GM19455 (cell line): Measurements from ENCODE around the gene HOXA2.

Source experiments
- ATAC-seq: cut with Tn5 transposase; IDR thresholded peaks from one replicate; pipeline ENCODE4 v1.9.1; 2021; ENCODE audit not compliant: unreplicated experiment

The HOXA2 gene

DNA sequence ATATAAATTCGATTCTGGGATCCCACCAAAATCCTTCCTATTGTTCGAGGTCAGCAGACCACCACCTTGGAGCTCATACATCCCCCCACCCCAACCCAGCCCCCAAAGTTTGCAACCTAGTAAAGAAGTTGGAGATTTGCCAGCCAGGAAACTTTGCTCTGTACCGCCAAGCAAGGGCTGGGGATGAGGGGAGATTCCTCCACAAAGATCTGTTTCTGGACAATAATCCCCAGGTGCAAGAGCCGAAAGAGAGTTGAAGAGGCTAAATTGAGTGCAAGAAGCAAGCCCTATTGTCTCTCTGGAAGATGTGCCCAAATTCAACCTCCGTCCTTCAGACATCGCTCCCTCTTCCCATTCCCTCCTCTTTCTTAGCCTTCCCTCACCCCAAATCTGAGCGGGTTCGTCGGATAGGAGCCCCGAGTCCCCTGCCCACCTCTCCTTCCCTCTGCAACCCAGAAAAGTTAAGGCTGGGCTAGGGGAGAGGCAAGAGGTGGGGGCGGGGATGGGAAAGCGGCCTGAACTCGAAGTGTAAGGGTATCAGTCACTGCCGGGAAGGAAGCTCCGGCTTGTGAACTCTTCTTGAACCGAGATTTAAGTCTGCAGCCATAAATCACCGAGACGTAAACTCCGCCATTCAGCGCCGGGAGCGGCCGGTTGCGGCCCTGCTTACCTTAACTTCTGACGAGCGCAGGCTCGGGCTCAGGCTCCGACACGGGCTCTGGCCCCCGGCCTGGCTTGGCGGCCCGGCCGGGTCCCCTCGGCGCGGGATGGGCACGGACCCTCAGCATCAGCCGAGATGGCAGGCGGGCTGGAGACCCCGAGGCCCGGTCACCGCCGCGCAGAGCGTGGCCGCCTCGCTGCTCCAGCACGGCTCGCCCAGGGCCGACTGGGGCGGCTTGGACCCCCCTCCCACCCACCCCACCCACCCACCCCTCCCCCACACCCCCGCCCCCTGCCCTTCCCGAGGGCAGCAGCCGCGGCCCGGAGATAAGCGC is 10.8 kb upstream of the HOXA2 start:
- no peak for ATAC-seq

GRCh38 chr7:27112361-27112760 is 9.9 kb upstream of the HOXA2 start:
- ATAC-seq, result no peak

- no peak for ATAC-seq
Observed at GRCh38 chr7:27111751-27112277, 9.3 kb upstream of the HOXA2 start.

DNA sequence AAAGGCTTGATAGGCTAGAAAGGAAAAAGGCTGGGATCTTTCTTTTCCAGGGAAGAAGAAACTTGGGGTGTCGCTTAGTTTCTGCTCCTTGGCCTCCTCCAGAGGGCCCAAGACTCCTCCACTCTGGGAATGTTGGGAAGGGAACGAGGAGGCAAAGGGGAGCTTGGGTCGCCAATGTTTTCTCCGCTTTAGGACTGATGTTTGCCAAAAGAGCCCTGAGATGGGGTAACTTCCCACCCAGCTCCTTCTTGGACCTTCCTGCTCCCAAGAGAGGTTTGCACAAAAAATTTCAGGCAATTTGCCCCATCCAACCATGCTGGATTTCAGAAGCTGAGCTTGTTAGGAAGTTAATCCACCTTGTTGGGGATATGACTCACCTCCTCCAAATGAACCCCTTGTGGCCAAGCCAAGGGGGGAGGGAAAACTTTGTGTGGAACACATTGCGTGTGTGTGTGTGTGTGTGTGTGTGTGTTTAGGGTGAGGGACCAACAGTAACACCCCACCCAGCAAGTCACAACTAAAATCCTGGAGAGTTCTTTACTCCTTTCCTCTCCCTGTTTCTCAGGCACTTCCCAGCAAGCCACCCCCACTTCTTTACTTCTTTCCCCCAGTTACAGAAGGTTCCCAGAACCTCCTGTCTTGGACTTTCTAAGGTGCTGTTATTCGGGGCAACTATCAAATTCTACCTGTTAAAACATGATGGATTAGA is 8.7 kb upstream of the HOXA2 start:
- no peak for ATAC-seq

- ATAC-seq, result no peak
Observed at GRCh38 chr7:27110186-27111031, 7.9 kb upstream of the HOXA2 start.

DNA sequence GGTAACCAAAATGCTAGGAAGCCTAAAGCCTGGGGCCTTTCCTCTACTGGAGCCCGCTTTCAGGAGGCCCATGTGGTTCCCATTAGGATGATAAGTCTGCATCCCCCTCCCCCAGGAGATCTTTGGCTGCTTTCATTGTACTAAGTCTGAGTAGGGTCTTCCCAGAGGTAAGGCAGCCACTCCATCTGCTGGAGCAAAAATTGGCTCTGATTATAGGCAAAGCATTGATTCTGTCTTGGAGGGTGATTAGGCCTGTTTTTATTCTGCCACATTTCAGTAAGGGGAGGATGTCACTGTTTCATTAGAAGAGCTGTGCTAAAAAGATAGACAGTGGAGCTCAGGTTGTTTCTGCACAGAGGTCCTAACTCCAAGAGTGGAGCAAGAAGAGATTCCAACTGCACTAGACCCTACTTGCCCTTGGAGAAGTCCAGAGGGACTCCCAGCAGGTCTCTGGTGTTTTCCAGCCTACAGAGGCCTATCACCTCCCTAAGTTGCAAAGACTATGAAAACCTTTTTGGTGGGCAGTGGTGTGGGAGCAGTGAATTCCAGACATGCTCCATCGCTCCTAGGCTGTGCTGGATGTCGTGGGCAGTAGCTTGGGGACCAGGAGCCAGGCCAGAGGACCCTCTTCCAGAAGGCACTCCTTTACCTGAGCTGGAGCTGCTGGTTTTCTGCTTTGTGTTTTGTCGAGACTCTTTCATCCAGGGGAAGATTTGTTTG is 7.1 kb upstream of the HOXA2 start:
- no peak for ATAC-seq

GRCh38 chr7:27108390-27109127 is 6.1 kb upstream of the HOXA2 start:
- ATAC-seq, result no peak

- no peak for ATAC-seq
Observed at GRCh38 chr7:27107391-27108381, 5.2 kb upstream of the HOXA2 start.

DNA sequence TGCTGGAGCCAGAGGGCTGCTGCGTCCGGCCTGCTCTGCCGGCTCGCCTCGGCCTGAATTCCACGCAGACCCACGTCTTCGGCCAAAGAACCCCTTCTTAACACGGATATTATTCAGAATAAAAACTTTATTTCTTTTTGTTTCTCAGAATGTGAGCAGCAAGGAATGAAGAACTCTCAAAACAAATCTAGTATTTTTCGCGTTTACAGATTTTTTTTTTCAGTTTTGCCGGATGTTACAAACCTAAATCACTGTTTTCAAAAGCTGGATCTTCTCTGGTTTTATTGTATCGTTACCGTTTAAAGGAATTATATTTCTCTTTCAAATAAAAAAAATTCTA is 4.4 kb upstream of the HOXA2 start:
- no peak for ATAC-seq

DNA sequence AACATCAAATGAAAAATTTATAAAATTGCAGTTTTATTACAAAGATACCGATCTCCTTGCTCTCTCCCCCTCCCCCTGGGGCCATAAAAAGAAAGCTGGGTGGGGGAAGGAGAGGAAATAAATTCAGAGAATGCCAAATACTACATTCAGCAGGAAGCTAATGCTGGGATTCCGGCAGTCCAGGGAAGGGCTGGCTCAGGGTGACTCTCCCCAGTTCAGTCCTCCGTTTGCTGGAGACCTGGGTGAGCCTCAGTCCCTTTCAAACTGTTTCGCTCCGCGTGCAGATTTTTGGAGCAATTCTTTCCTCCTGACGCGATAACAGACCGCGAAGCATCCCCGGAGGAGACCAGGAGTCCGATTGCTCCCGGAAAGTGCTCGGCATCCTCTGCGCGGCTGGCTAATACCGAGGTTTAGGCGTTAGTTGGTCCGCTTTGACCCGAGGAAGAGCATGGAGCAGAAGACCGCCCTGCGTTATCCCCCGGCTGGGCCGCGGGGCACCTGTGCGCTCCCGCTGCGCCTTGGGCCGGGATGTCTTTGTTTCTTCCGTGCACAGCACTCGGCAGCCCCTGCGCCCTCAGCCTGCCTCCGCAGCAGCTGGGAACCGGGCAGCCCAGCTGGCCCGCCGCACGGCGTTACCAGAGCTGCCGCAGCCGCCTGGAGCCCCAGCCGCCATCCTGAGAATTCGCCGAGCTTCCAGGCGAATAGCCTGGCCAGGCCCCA is 3.9 kb upstream of the HOXA2 start:
- ATAC-seq, result no peak

DNA sequence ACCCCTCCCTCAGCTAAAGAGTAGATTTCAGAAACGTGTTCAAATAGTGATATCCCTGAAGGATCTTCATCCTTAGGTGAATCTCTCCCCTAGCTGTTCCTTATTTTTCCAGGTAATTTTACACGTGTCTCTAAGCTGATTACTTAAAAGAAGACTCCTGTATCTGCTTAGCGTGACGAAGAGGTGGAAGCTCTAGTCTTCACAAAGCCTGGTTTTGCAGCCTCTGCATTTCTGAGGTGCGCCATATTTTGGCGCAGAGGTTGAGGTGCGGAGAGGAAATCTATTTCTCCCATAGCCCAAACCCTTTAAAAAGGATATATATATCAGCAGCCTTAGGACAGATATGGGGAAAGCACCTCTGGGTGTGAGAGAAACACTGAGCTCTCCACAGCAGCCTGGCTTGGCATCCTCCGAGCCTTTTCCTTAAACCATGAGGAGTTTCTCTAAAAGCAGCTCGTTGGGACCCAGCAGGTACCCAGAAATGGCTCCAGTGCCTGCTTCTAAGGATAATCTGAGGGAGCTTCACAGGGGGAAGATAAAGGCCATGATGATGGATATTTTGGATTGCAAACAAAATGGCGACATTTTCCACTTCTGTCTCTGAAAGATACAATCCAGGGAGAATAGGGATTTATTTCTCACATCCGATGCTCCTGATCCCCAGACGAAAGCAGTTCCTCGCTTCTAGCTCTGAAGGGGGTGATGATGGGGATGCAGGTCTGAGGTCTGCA is 3.0 kb upstream of the HOXA2 start:
- ATAC-seq, result no peak

- no peak for ATAC-seq
Observed at GRCh38 chr7:27104341-27105058, 2.0 kb upstream of the HOXA2 start.

DNA sequence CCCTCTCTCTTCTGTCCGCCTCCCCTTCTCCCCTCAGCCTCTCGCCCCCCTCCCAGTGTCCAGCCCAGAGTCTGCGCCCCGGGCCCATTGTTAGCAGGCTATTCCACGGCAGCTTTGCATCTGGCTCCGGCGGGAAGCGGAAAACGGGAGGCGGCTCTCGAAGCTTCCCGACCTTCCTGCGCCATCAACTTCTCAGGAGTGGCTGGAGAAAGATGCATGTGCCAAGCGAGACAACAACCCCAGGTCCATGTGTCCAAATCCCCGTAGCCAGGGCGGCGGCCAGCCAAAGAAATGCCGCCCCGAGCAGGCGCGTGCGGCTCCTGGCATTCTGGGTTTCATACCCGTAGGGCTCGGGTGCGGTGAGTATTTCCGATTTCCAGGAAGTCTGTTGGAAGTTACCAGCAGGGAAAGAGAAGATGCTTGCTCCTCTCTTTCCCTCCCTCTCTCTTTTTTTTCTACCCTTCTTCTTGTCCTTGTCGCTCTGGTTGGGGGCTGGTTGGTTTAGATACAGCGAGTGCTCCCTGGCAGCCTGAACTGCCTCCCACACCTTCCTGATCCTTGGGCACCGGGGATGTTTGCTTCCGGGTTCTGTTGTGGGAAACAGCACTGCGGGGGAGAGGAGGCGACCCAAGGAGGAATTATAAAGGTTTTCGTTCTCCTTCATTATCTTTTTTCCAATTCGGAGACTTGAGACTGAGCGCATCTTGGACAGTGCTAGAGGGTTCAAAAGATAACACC is 1.2 kb upstream of the HOXA2 start:
- ATAC-seq, result no peak

DNA sequence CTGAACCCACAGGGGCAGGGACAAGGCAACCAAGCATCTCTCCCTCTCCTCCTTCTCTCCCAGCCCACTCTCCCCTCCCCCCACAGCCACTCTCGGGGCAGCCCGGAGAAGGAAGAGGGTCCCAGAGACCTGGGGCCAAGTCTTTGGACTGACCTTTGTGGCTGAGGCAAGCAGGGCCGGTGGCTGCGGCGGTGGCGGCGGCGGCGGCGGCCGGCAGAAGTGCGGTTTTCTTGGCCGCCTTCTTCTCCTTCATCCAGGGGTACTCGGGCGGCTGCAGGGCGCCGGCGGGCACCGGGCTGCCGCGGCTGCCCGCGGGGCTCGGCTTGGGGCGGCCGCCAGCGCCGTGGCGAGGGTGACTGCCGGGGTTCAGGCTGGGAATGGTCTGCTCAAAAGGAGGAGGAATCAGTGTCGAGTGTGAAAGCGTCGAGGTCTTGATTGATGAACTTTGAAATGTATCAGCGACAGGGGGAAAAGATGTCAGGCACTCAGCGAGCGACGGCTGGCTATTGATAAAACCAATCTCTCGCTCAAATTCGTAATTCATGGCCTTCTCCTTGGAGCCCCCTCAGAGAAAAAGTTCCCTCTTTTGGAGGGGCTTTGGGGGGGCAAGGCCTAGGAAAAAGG is 414 bp downstream of the HOXA2 start:
- ATAC-seq, result no peak

GRCh38 chr7:27101171-27101956 is 1.1 kb downstream of the HOXA2 start:
- no peak for ATAC-seq
